Measurements from ENCODE around the gene CFAP410.
"Not testable (repeated sequence)": the region's sequence is repeated elsewhere in the genome, so short reads cannot be mapped to it uniquely, and the experiment has no call there.

The CFAP410 gene

GRCh38 chr21:44370786-44371410, 31.7 kb upstream of the CFAP410 start:
- Histone ChIP-seq H3K4me3 (no peak overlapping the region), H3K27ac (no peak overlapping the region)

GRCh38 chr21:44370027-44370735, 31.0 kb upstream of the CFAP410 start:
- H3K27ac ChIP-seq: no peak overlapping the region
- no peak overlapping the region for H3K4me3 ChIP-seq

- Histone ChIP-seq H3K4me3 (no peak overlapping the region), H3K27ac (no peak overlapping the region)
These were observed 29.7 kb upstream of the CFAP410 start for GRCh38 chr21:44368711-44369446.

- H3K27ac ChIP-seq: no peak overlapping the region
- no peak overlapping the region for H3K4me3 ChIP-seq
These were observed 27.5 kb upstream of the CFAP410 start for GRCh38 chr21:44366586-44367211.

GRCh38 chr21:44365967-44366585, 26.9 kb upstream of the CFAP410 start:
- no peak overlapping the region for H3K27ac ChIP-seq
- H3K4me3 ChIP-seq: no peak overlapping the region

GRCh38 chr21:44365251-44365966, 26.2 kb upstream of the CFAP410 start:
- Histone ChIP-seq H3K4me3 (no peak overlapping the region), H3K27ac (no peak overlapping the region)

- H3K4me3 ChIP-seq: no peak overlapping the region
- no peak overlapping the region for H3K27ac ChIP-seq
These were observed 25.2 kb upstream of the CFAP410 start for GRCh38 chr21:44364151-44365053.

- Histone ChIP-seq H3K4me3 (no peak overlapping the region), H3K27ac (no peak overlapping the region)
These were observed 24.1 kb upstream of the CFAP410 start for GRCh38 chr21:44363278-44363677.

- H3K4me3 ChIP-seq, H3K27ac ChIP-seq: not testable (repeated sequence)
These were observed 22.7 kb upstream of the CFAP410 start for GRCh38 chr21:44361903-44362302.

- H3K4me3 ChIP-seq: no peak overlapping the region
- H3K27ac ChIP-seq: no peak overlapping the region
These were observed 21.0 kb upstream of the CFAP410 start for GRCh38 chr21:44360159-44360558.

- Histone ChIP-seq H3K4me3 (no peak overlapping the region), H3K27ac (no peak overlapping the region)
These were observed 20.2 kb upstream of the CFAP410 start for GRCh38 chr21:44359396-44359795.

GRCh38 chr21:44357064-44357837, 18.1 kb upstream of the CFAP410 start:
- no peak overlapping the region for H3K4me3 ChIP-seq
- no peak overlapping the region for H3K27ac ChIP-seq

GRCh38 chr21:44356636-44357035, 17.4 kb upstream of the CFAP410 start:
- H3K27ac ChIP-seq: no peak overlapping the region
- no peak overlapping the region for H3K4me3 ChIP-seq

- Histone ChIP-seq H3K27ac (no peak overlapping the region), H3K4me3 (no peak overlapping the region)
These were observed 17.0 kb upstream of the CFAP410 start for GRCh38 chr21:44356160-44356559.

- H3K27ac ChIP-seq: peak overlapping the region in 5 of 21 experiments; percentile 7 to 79 (median 56)
- no peak overlapping the region for H3K4me3 ChIP-seq
These were observed 15.9 kb upstream of the CFAP410 start for GRCh38 chr21:44354775-44355771.

- peak overlapping the region in 11 of 21 experiments; percentile 11 to 83 (median 64) for H3K27ac ChIP-seq
- H3K4me3 ChIP-seq: peak overlapping the region in 6 of 7 experiments; percentile 9 to 22 (median 12)
These were observed 14.8 kb upstream of the CFAP410 start for GRCh38 chr21:44354001-44354405.

Data from skin epidermis (tissue), 12 donors.